Measurements from ENCODE around the gene CABLES1.
"Not testable (repeated sequence)": the region's sequence is repeated elsewhere in the genome, so short reads cannot be mapped to it uniquely, and the experiment has no call there.

Gene CABLES1

GRCh38 chr18:23247896-23248295 lies 112.6 kb downstream of the CABLES1 start:
- no peak for DNase-seq

DNA sequence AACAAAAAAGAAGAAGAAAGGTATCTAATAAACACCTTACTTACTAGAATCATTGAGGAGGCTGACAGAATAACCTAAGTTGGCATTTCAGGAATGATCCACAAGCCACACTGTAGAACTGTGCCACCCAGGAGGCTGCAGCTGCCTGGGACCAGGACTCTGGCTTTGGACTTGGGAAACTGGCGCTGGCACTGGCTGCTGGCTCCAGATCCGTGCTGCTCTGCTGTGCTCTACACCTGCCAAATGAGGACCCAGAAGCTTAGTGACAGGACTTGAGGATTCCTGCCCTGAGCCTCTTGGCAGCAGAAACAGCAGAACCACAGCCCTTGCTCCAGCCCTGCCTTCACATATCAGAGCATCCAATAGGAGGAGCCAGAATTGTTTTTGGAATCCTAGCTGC lies 113.5 kb downstream of the CABLES1 start:
- DNase-seq = no peak

DNA sequence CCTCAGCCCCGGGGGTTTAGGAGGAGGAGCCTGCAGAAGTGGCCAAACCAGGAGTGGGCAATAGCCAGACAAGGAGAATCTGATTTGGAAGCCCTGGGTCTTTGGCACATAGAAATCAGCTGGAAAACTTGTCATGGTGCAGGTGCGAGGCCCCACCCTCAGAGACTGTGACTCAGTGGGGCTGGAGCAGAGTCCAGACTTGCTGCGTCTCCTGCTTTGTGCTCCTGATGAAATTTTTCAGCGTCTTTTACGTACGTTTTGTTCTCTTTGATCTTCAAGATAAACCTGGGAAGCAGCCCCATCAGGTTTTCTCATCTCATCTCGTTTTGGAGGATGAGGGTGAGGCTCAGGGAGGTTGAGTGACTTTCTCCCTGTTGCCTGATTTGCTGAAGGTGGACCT lies 114.1 kb downstream of the CABLES1 start:
- no peak for DNase-seq

GRCh38 chr18:23250893-23251656 lies 115.8 kb downstream of the CABLES1 start:
- DNase-seq = no peak

- DNase-seq = no peak
These were observed 118.3 kb downstream of the CABLES1 start for GRCh38 chr18:23253630-23254029.

- DNase-seq = no peak
These were observed 121.9 kb downstream of the CABLES1 start for GRCh38 chr18:23257137-23257536.

DNA sequence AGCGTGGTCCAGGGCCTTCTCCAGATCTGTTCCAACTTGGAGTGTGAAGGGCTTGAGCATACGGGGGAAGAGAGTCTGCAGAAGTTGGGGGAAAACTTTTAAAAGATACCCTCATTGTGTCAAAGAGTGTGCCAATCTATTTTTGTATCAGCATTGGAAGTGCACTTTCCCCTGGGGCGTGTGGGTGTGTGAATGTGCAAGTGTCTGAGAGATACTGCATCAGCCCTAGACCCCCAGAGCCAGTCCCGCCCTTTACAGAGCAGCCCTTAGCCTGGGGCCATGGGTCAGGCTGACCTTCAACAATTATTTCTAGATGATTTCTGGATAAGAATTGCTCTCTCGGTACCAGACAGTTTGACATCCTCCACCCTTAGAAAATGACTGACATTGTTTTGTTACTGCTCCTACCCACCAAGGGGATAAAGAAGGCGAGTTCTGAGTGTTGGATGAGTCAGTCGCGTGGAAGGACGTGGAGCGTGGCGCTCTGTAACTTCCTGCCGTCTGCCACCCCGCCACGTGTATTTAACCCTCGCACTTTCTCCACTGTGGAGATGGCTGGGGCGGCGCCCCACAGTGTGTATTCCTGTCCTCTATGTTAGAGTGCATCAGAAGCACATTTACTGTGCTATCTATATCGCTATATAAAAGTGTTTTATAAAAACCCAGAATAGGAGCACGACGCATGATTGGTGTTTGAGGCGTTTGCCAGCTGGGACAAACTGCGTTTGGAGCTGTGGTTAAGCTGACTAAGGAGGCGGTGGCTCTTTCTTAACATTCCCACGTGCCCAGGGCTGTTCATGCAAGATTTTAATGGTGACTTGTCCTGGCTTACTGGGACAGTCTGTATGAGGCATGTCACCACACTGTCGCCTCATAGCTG lies 122.6 kb downstream of the CABLES1 start:
- DNase-seq = no peak

DNA sequence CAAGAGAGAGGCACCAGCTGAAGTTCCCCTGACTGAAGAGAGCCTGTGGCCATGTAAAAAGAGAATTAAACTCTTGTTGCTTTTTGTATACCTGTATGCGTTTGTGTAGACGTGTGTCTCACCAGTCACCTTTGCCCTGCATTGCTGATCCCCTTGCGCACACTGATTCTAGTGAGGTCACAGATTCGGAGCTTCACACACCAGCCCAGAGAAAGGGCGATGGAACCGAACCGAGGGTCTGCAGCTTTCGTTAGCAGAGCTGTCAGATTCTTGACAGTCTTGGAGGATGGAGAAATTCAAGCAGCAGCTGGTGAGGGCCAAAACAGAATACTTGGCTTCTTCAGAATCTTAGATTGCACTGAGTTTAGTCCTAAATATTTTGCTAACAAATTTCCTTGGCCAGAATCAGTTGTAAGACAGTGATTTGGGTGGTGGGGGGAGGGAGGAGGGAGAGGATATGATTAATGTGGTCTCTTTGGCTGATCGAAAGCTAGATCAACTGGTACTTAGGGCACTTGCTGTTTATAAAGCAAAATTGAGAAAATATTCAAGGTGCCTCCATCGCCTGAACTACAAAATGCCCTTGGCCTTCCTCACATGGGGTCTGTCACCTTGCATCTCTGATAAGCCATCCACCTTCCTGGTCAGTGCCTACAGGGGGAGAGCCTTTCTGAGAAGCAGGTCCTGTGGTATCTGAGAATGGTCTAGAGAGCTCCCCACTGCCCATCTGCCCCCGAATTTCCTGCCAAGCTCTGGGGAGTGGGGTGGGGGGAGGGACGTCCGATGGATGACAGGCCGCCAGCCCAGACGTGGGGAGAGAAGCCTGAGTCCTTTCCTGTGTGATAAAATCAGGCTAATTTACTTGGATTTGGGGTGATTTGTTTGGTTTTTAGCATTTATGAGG lies 123.5 kb downstream of the CABLES1 start:
- no peak for DNase-seq

DNA sequence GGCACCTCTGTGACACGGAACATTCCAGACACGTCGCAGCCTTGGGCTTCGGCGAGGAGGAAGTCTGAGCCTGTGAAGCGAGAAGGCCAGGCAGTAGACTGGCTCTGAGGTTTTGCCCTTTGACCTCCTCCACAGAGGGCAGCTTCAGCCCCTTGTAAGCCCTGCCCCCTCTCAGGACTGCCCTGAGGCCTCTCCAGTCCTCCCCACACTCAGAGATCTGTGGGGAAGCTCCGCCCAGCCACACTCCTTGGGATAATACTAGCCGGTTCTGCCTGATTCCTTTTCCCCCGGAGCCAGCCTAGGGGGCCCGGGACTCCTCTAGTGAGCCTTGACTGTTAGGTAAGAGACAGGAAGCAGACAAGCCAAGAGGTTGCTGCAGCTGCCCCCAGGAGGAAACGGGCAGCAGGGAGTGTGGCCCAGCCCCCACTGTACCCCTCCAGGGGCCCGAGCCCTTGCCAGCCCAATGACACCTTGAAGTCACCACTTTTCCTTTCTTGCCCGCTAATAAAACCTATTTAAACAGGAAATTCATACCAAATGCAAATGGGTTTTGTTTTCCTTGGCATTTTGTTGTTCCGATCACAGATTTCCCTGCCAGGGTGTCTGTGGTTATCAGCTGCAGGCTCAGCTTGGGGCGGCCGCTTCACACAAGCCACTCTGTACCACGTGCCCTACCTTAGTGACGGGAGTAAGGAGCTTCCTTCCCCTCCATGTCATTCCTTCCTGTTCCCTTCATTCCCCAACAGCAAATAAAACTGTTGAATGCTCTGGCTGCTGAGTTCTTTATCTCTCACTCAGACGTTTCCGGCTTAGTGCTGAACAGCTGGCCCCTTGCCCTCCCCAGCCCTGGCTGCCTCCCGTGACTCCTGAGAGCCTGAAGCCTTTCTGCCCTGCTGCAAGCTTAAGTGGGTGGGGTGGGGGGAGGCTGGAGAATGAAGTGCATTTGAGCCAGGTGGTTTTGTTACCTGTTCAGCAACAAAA lies 124.7 kb downstream of the CABLES1 start:
- peak; percentile 40 for DNase-seq

- no peak for DNase-seq
These were observed 125.8 kb downstream of the CABLES1 start for GRCh38 chr18:23260926-23261590.

DNA sequence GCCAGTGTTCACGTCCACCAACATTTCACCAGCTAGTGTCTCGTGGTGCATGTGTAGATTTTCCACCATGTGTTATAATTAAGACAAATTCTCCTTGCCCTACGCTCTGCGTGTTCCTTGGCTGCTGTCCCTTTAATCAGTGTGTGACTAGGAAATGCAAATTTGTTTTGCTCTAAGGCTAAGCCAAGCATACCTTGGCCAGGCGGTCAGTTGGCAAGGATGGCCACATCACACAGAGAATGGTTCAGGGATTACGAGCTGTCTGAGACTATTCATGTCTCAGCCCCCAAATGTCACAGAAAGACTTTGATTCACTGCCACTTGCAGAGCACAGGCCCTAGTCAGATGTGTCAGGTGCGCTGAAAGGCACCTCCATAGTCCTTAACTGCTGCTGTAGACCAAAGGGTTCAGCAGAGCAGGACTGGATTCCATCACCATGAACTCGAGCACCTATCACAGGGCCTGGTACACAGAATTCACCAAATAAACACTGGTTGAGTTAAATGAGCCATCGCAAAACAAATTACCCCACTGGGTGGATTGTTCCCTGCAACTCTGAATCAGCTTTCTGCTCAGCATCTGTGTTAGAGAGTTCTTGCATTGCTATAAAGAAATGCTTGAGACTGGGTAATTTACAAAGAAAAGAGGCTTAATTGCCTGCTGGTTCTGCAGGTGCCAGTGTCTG lies 128.4 kb downstream of the CABLES1 start:
- no peak for DNase-seq

- no peak for DNase-seq
These were observed 130.6 kb downstream of the CABLES1 start for GRCh38 chr18:23265682-23266399.

DNA sequence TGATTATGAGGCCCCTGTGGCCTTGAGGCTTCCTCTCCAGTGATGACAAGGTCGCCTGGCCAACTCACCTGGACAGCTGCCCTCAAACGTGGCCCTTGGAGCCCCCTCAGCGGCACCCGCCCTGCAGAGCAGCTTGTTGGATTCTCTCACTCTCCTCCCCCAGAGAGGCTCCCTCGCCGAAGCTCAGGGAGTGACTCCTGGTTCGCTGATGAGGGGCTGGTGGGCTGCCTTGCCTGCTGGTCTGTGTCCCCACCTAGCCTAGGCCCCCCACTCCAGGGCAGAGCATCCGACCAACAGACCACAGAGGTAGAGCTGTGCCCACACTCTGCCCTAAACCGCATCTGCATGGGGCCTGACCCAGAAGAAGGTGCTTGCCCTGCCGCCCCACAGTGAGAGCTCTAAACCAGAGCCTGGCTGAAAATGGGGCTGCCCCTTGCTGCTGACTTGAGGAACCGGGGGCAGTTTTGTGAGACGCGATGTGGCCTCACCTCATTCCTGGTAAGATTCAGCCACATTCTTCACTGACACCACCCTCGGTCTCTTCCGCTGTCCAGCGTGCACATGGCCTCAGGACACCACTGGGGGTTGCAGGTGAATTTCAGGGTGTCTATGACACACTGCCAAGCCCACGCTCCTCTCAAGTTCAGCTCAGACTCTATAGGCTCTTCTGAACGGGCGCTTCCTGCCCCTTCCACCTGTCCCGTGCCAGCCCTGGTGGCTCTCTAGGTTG lies 131.6 kb downstream of the CABLES1 start:
- DNase-seq = no peak

- no peak for DNase-seq
These were observed 132.1 kb downstream of the CABLES1 start for GRCh38 chr18:23267447-23267776.

- no peak for DNase-seq
These were observed 133.4 kb downstream of the CABLES1 start for GRCh38 chr18:23268641-23269040.

DNA sequence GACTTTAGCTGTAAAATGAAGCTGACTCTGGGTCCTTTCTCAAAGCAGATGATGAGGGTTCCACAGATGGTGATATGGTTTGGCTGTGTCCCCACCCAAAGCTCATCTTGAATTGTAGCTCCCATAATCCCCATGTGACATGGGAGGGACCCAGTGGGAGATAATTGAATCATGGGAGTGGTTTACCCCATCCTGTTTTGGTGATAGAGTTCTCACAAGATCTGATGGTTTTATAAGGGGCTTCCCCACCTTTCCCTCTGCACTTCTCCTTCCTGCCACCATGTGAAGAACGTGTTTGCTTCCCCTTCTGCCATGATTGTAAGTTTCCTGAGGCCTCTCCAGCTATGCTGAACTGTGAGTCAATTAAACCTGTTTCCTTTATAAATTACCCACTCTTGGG lies 133.8 kb downstream of the CABLES1 start:
- DNase-seq = not testable (repeated sequence)

DNA sequence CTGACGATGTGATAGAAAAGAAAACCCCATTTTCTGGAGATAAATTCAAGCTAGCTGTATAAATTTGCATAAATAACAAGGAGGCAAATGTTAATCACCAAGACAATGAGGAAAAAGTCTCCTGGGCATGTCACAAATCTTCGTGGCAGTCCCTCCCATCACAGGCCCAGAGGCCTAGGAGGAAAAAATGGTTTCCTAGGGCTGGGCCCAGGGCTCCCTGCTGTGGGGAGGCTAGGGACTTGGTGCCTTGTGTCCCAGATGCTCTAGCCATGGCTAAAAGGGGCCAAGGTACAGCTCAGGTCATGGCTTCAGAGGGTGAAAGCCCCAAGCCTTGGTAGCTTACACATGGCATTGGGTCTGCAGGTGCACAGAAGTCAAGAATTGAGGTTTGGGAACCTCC lies 134.6 kb downstream of the CABLES1 start:
- no peak for DNase-seq

DNA sequence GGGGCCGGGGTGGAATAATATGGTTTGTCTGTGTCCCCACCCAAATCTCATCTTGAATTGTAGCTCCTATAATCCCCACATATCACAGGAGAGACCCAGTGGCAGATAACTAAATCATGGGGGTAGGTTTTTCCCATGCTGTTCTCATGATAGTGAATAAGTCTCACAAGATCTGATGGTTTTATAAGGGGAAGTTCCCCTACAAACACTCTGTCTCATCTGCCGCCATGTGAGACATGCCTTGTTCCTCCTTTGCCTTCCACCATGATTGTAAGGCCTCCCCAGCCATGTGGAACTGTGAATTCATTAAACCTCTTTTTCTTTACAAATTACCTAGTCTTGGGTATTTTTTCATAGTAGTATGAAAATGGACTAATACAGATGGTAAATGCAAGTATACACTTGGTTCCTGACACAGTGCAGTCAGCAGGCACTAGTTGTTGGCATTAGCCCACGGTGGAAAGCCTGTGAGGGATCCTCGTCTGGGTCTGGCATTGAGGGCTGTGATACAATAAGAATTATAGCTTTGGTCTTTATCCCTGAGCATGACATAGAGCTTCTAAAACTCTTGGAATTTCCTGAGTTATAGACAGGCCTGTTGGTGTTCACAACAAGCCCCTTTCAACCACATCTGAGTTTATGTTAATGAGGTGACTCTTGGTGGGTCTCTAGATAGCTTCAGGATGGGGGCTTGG lies 135.8 kb downstream of the CABLES1 start:
- no peak for DNase-seq

All from NCI-H524 treated with DMSO at 0.1 percent for 48 hours (cell line).